Midbrain (tissue), 1 donor: ENCODE measurements around the gene PARP6.

Experiments
- DNase-seq: peaks from one replicate; lab custom pipeline; 2025; lab: John Stamatoyannopoulos, UW

The PARP6 gene

GRCh38 chr15:72198356-72199204 is 73.8 kb downstream of the PARP6 start:
- DNase-seq, result no peak

DNA sequence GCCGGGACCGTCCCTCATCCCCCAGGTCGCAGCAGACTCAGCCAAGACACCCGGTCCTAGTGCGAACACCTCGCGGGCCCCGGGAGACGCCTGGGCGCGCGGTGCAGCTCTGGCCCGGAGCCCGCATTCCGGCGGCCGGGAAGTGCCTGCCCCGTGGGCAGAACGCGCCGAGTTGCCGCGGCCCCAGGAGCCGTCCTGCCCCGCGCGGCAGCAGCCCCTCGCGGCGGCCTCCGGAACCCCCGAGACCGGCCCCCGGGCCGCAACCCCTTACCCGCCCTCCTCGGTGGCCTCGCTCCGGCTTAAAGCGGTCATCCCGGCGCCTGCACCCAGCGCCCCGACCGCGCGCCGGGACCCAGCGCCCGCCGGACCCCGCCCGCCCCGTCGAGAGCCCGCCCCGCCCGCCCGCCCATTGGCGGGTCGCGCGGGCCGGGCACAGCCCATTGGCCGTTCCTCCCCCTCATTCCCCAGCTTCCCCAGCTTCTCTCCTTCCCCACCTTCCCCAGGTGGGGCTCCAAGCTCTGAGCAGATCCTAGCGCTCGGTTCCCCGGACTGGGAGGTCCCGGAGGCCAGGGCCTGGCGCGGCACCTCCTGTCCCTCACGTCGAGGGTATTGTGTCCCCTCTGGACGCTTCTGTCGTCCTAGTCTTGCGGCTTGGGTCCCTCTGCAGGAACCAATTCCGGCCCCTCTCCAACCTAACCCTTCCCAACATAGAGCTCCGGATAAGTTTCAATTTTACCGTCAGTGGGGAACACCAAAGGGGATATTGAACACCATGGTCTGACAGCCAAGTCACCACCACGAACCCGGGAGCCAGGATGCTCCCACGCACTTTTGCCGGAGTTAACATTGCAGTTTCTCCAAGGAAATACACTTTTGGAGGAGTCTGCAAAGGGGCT is 74.6 kb downstream of the PARP6 start, which contains the start of gene GRAMD2A:
GRAMD2A (minus strand) TSS at position 328 of the 896 bp plus-strand sequence.
- DNase-seq, result peak; percentile 14

- DNase-seq, result peak; percentile 25
These were observed 75.3 kb downstream of the PARP6 start for GRCh38 chr15:72197041-72197459.

- no peak for DNase-seq
These were observed 75.8 kb downstream of the PARP6 start for GRCh38 chr15:72196409-72197040.

- peak; percentile 29 for DNase-seq
These were observed 77.2 kb downstream of the PARP6 start for GRCh38 chr15:72195101-72195511.

- DNase-seq, result no peak
These were observed 78.4 kb downstream of the PARP6 start for GRCh38 chr15:72193836-72194396.

DNA sequence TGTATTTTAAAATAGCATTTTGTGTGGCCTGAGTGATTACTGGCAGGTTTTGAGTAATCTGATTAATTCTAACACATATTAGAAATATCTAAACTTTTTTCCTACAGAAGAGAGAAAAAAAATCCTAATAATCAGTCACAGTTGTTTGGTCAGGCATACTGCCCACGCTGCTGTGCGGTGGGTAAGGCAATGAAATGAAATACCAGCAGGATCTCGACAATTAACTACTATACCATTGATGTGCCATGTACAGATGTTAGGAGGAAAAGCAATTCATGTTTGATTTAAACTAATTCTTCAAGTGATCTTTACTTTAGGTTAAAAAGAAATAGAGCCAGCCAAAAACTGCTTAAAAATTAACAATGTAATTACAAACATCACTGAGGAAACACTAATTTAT is 79.9 kb downstream of the PARP6 start:
- DNase-seq, result no peak
